OCI-LY7 (cell line): ENCODE measurements around the gene LHPP. TPM values are rescaled to one million over a fixed set of nuclear protein-coding genes. Genes with fewer than 3 reads are reported as not detected.

Experiments
- BruUV-seq: library from RNA; stranded (reverse); fragments of 400-500 nt; replicated peaks from 2 replicates; lab custom pipeline; 2021; lab: Mats Ljungman, UMichigan
- CTCF ChIA-PET: fragments of 300-600 bp; sonication (Branson Sonifier 250); formaldehyde crosslinking; loops from one replicate; lab custom pipeline; 2022; ENCODE audit warnings: antibody characterized with exemption; ENCODE audit not compliant: unreplicated experiment; lab: Charles Lee
- POLR2A ChIA-PET: fragments of 300-600 bp; sonication (Branson Sonifier 250); formaldehyde crosslinking; loops from one replicate; lab custom pipeline; 2022; ENCODE audit warnings: antibody characterized with exemption; lab: Charles Lee
- DNase-seq: peaks from one replicate; pipeline ENCODE4 v3.0.0-alpha.2; 2015; ENCODE audit warnings: low spot score
- H2AFZ ChIP-seq: fragments of 200-600 bp; sonication (generic), shearing (Covaris generic); 2 replicates; pipeline ENCODE4 v1.6.1; 2014; ENCODE audit warnings: mild to moderate bottlenecking, antibody characterized with exemption, low read length, moderate library complexity
- H3K27ac ChIP-seq: fragments of 200-600 bp; sonication (generic); 2 replicates; pipeline ENCODE4 v1.5.1; 2014; ENCODE audit warnings: mixed run types, low read depth, mild to moderate bottlenecking, moderate library complexity, low read length, inconsistent platforms; ENCODE audit not compliant: poor library complexity, severe bottlenecking
- H3K36me3 ChIP-seq: fragments of 200-600 bp; sonication (generic); 2 replicates; pipeline ENCODE4 v1.6.1; 2014; ENCODE audit warnings: mild to moderate bottlenecking, antibody characterized with exemption, low read length, moderate library complexity, mixed read lengths; ENCODE audit not compliant: insufficient read depth
- H3K4me1 ChIP-seq: fragments of 200-600 bp; sonication (generic); 2 replicates; pipeline ENCODE4 v1.5.1; 2014; ENCODE audit warnings: mild to moderate bottlenecking, low read length; ENCODE audit not compliant: insufficient read depth, poor library complexity, severe bottlenecking
- H3K4me2 ChIP-seq: fragments of 200-600 bp; sonication (generic); 2 replicates; pipeline ENCODE4 v1.6.1; 2014; ENCODE audit warnings: mild to moderate bottlenecking, low read length
- H3K4me3 ChIP-seq: fragments of 200-600 bp; sonication (generic); 2 replicates; pipeline ENCODE4 v1.5.1; 2014; ENCODE audit warnings: mild to moderate bottlenecking, low read depth, low read length; ENCODE audit not compliant: poor library complexity, severe bottlenecking
- H3K79me2 ChIP-seq: fragments of 200-600 bp; sonication (generic); 2 replicates; pipeline ENCODE4 v1.6.1; 2016; ENCODE audit warnings: low read depth, mild to moderate bottlenecking, low read length, moderate library complexity, mixed read lengths; ENCODE audit not compliant: insufficient read depth
- H3K9me2 ChIP-seq: fragments of 200-600 bp; sonication (generic); 2 replicates; pipeline ENCODE4 v1.6.1; 2016; ENCODE audit warnings: mild to moderate bottlenecking, low read length, mixed read lengths; ENCODE audit not compliant: insufficient read depth
- H3K9me3 ChIP-seq: fragments of 200-600 bp; sonication (generic); 2 replicates; pipeline ENCODE4 v1.6.1; 2014; ENCODE audit warnings: mild to moderate bottlenecking, mixed run types, low read length, mixed read lengths
- H4K20me1 ChIP-seq: fragments of 200-600 bp; sonication (generic); 2 replicates; pipeline ENCODE4 v1.6.1; 2014; ENCODE audit warnings: mild to moderate bottlenecking, antibody characterized with exemption, low read length, moderate library complexity, mixed read lengths; ENCODE audit not compliant: insufficient read depth
- CTCF ChIP-seq: fragments of 200-600 bp; sonication (generic); conservative IDR thresholded peaks from 2 replicates; pipeline ENCODE4 v1.5.1; 2014; ENCODE audit warnings: mild to moderate bottlenecking, antibody characterized with exemption, low read length, moderate library complexity, mixed read lengths
- EZH2phosphoT487 ChIP-seq: fragments of 200-600 bp; sonication (generic); IDR thresholded peaks from 2 replicates; pipeline ENCODE4 v1.6.1; 2018; ENCODE audit warnings: low read depth, borderline replicate concordance, mild to moderate bottlenecking, mixed run types, antibody characterized with exemption, low read length, moderate library complexity, mixed read lengths
- intact Hi-C: fragments of 100-400 bp; cut with micrococcal nuclease; formaldehyde crosslinking; loops from one replicate; pipeline ENCODE4 v1.10.0; 2022; ENCODE audit not compliant: unreplicated experiment
- total RNA-seq, 2 experiments: library from RNA; depleted of rRNA in 1 of 2; stranded (reverse); fragments of >200 nt in 1 of 2; shearing (Covaris generic) in 1 of 2; gene quantifications; 2 replicates each; pipeline ENCODE4 v1.2.3, GENCODE V29; 2014 to 2022

LHPP gene
- total RNA-seq, 2 experiments from 2014 or later = 30.3 to 65.2 TPM

GRCh38 chr10:124590216-124591122 is 128.8 kb downstream of the LHPP start:
- Histone ChIP-seq H3K79me2 (no peaks in the 10 kb centered on the region), H3K36me3 (no peaks in the 10 kb centered on the region), H3K4me1 (peaks cover 8% of the 10 kb centered on the region), H3K9me2 (no peaks in the 10 kb centered on the region), H3K4me3 (no peak overlapping the region), H3K9me3 (no peaks in the 10 kb centered on the region), H3K27ac (no peak overlapping the region), H3K4me2 (no peak overlapping the region), H4K20me1 (no peaks in the 10 kb centered on the region), H2AFZ (no peak overlapping the region)
- TF ChIP-seq CTCF = no peak
- no peak for TF ChIP-seq EZH2phosphoT487
- BruUV-seq = no TSS peak
- intact Hi-C loops = no loop called here
- ChIA-PET POLR2A (interaction anchor here (1.5 kb wide), 1 partner anchor 10 kb away, joined by 4 read pairs; no protein-coding TSS in a partner anchor), CTCF (no interaction called here)
- DNase-seq = no peak

GRCh38 chr10:124591123-124591495 is 129.5 kb downstream of the LHPP start:
- ChIA-PET CTCF (no interaction called here), POLR2A (no interaction called here)
- Histone ChIP-seq H3K4me1 (peaks cover 8% of the 10 kb centered on the region), H3K27ac (no peak overlapping the region), H3K36me3 (no peaks in the 10 kb centered on the region), H3K9me2 (no peaks in the 10 kb centered on the region), H3K9me3 (no peaks in the 10 kb centered on the region), H3K4me3 (no peak overlapping the region), H4K20me1 (no peaks in the 10 kb centered on the region), H2AFZ (no peak overlapping the region), H3K4me2 (no peak overlapping the region), H3K79me2 (no peaks in the 10 kb centered on the region)
- DNase-seq = no peak
- TF ChIP-seq EZH2phosphoT487 (no peak), CTCF (no peak)
- intact Hi-C loops = no loop called here
- no TSS peak for BruUV-seq

- CTCF ChIA-PET = no interaction called here
Measured at GRCh38 chr10:124592101-124592500, 130.5 kb downstream of the LHPP start.

More at GRCh38 chr10:124592101-124592500, 130.5 kb downstream of the LHPP start:
- no peaks in the 10 kb centered on the region for H3K9me3 ChIP-seq
- no peaks in the 10 kb centered on the region for H3K36me3 ChIP-seq
- no peak for DNase-seq
- no peak overlapping the region for H3K4me3 ChIP-seq
- H2AFZ ChIP-seq = no peak overlapping the region
- BruUV-seq = no TSS peak
- no peaks in the 10 kb centered on the region for H4K20me1 ChIP-seq
- peaks cover 8% of the 10 kb centered on the region for H3K4me1 ChIP-seq
- intact Hi-C loops = no loop called here
- POLR2A ChIA-PET = interaction anchor here (0.6 kb wide), 1 partner anchor 723 kb away, joined by 3 read pairs; no protein-coding TSS in a partner anchor
- H3K9me2 ChIP-seq = no peaks in the 10 kb centered on the region
- no peak overlapping the region for H3K27ac ChIP-seq
- no peak overlapping the region for H3K4me2 ChIP-seq
- H3K79me2 ChIP-seq = no peaks in the 10 kb centered on the region
- no peak for TF ChIP-seq EZH2phosphoT487
